CMK (cell line): ENCODE results near the gene GABPB2.
"Not testable (repeated sequence)": the region's sequence is repeated elsewhere in the genome, so short reads cannot be mapped to it uniquely, and the experiment has no call there.

Source experiments
- DNase-seq: peaks from one replicate; pipeline ENCODE4 v3.0.0-alpha.2; 2010; ENCODE audit warnings: low read depth

The GABPB2 gene

GRCh38 chr1:151060007-151060656 lies 10.4 kb upstream of the GABPB2 start, which contains the start of gene MLLT11:
Gene MLLT11 (plus strand): TSS chr1:151060397. CDS start chr1:151067225, 6,828 bp downstream.
- DNase-seq = no peak

- no peak for DNase-seq
These were observed 9.7 kb upstream of the GABPB2 start for GRCh38 chr1:151060657-151061421.

- no peak for DNase-seq
These were observed 8.9 kb upstream of the GABPB2 start for GRCh38 chr1:151061704-151062103.

- DNase-seq = no peak
These were observed 7.7 kb upstream of the GABPB2 start for GRCh38 chr1:151062741-151063371.

GRCh38 chr1:151065089-151065645 lies 5.4 kb upstream of the GABPB2 start:
- DNase-seq = no peak

GRCh38 chr1:151067185-151067584 lies 3.4 kb upstream of the GABPB2 start:
- DNase-seq = no peak

GRCh38 chr1:151069103-151069486 lies 1.5 kb upstream of the GABPB2 start:
- no peak for DNase-seq

GRCh38 chr1:151072224-151072623 lies 1.7 kb downstream of the GABPB2 start:
- no peak for DNase-seq

- DNase-seq = no peak
These were observed 15.5 kb downstream of the GABPB2 start for GRCh38 chr1:151085953-151086559.

- not testable (repeated sequence) for DNase-seq
These were observed 26.9 kb downstream of the GABPB2 start for GRCh38 chr1:151097426-151097825.

- no peak for DNase-seq
These were observed 27.6 kb downstream of the GABPB2 start for GRCh38 chr1:151098126-151098525.

- no peak for DNase-seq
These were observed 34.1 kb downstream of the GABPB2 start for GRCh38 chr1:151104630-151105029.

- DNase-seq = no peak
These were observed 36.3 kb downstream of the GABPB2 start for GRCh38 chr1:151106894-151107293.

- DNase-seq = no peak
These were observed 37.8 kb downstream of the GABPB2 start for GRCh38 chr1:151108331-151108730.

GRCh38 chr1:151113877-151114276 lies 43.3 kb downstream of the GABPB2 start:
- no peak for DNase-seq

- no peak for DNase-seq
These were observed 54.3 kb downstream of the GABPB2 start for GRCh38 chr1:151124763-151125403.

GRCh38 chr1:151128800-151129199 lies 58.2 kb downstream of the GABPB2 start:
- no peak for DNase-seq

- no peak for DNase-seq
These were observed 60.5 kb downstream of the GABPB2 start for GRCh38 chr1:151130987-151131586.

- no peak for DNase-seq
These were observed 61.3 kb downstream of the GABPB2 start for GRCh38 chr1:151131701-151132334.

GRCh38 chr1:151132335-151133017 lies 61.9 kb downstream of the GABPB2 start:
- DNase-seq = no peak
